Left kidney (tissue), 2 donors: ENCODE results near the gene BEAN1. TPM values are rescaled to one million over a fixed set of nuclear protein-coding genes. Genes with fewer than 3 reads are reported as not detected.
"Not testable (repeated sequence)": the region's sequence is repeated elsewhere in the genome, so short reads cannot be mapped to it uniquely, and the experiment has no call there.

ENCODE experiments used
- DNase-seq: peaks from one replicate; pipeline ENCODE4 v3.0.0-alpha.2; 2013
- polyA plus RNA-seq: library from polyadenylated mRNA; unstranded; fragments of 120-200 nt; gene quantifications from one replicate; pipeline ENCODE4 v1.2.1, GENCODE V29; 2013; ENCODE audit not compliant: insufficient read length

The BEAN1 gene
- polyA plus RNA-seq, 1 donor, result 3.3 TPM

- DNase-seq, result no peak
Observed at GRCh38 chr16:66441586-66442375, 14.7 kb downstream of the BEAN1 start.

GRCh38 chr16:66442502-66443268 lies 15.6 kb downstream of the BEAN1 start:
- DNase-seq, result no peak

- DNase-seq, result no peak
Observed at GRCh38 chr16:66443269-66443652, 16.2 kb downstream of the BEAN1 start.

- no peak for DNase-seq
Observed at GRCh38 chr16:66444049-66444481, 17.0 kb downstream of the BEAN1 start.

- DNase-seq, result no peak
Observed at GRCh38 chr16:66446737-66447136, 19.6 kb downstream of the BEAN1 start.

GRCh38 chr16:66447491-66447890 lies 20.4 kb downstream of the BEAN1 start:
- DNase-seq, result no peak

- DNase-seq, result no peak
Observed at GRCh38 chr16:66451548-66451947, 24.5 kb downstream of the BEAN1 start.

- not testable (repeated sequence) for DNase-seq
Observed at GRCh38 chr16:66453230-66453629, 26.1 kb downstream of the BEAN1 start.

- DNase-seq, result no peak
Observed at GRCh38 chr16:66454751-66455150, 27.7 kb downstream of the BEAN1 start.

- no peak for DNase-seq
Observed at GRCh38 chr16:66455970-66456369, 28.9 kb downstream of the BEAN1 start.

GRCh38 chr16:66457888-66458287 lies 30.8 kb downstream of the BEAN1 start:
- DNase-seq, result no peak

GRCh38 chr16:66458292-66458691 lies 31.2 kb downstream of the BEAN1 start:
- no peak for DNase-seq

- DNase-seq, result no peak
Observed at GRCh38 chr16:66458853-66459252, 31.8 kb downstream of the BEAN1 start.

- no peak for DNase-seq
Observed at GRCh38 chr16:66459878-66460277, 32.8 kb downstream of the BEAN1 start.

- DNase-seq, result no peak
Observed at GRCh38 chr16:66460703-66461102, 33.6 kb downstream of the BEAN1 start.

- DNase-seq, result no peak
Observed at GRCh38 chr16:66462912-66463311, 35.8 kb downstream of the BEAN1 start.

- DNase-seq, result not testable (repeated sequence)
Observed at GRCh38 chr16:66465946-66466345, 38.9 kb downstream of the BEAN1 start.

- DNase-seq, result not testable (repeated sequence)
Observed at GRCh38 chr16:66466636-66467035, 39.5 kb downstream of the BEAN1 start.

- DNase-seq, result no peak
Observed at GRCh38 chr16:66467611-66468010, 40.5 kb downstream of the BEAN1 start.

GRCh38 chr16:66468321-66468965 lies 41.3 kb downstream of the BEAN1 start:
- DNase-seq, result no peak

- no peak for DNase-seq
Observed at GRCh38 chr16:66469291-66469946, 42.3 kb downstream of the BEAN1 start.

GRCh38 chr16:66469947-66470546 lies 43.0 kb downstream of the BEAN1 start:
- no peak for DNase-seq
